Measurements from ENCODE around the gene RASAL2. TPM values are rescaled to one million over a fixed set of nuclear protein-coding genes. Genes with fewer than 3 reads are reported as not detected.

Gene RASAL2
- total RNA-seq, 1 experiment from 2014 or later, result 22.2 TPM

GRCh38 chr1:178127482-178128191 lies 33.7 kb downstream of the RASAL2 start:
- H3K23me2 ChIP-seq (ENCODE audit: insufficient read length, low read depth, low read length, poor library complexity, severe bottlenecking), result no peaks in the 10 kb centered on the region
- no peak overlapping the region for H3K27ac ChIP-seq (ENCODE audit: insufficient read length, low read depth, low read length)
- no peak for DNase-seq
- no peak overlapping the region for H3K9ac ChIP-seq (ENCODE audit: extremely low read depth, insufficient read length, low read length)
- H2BK120ac ChIP-seq (ENCODE audit: low read depth, low read length, poor library complexity, severe bottlenecking), result no peak overlapping the region
- no peak overlapping the region for H3K4me2 ChIP-seq (ENCODE audit: insufficient read depth, insufficient read length, low read length)
- no peaks in the 10 kb centered on the region; a peak in 2 of 7 replicates for H3K36me3 Mint-ChIP-seq (ENCODE audit: insufficient read depth in 1 of 3, low read depth in 3 of 3)
- TF ChIP-seq CTCF (conservative IDR thresholded peaks at IDR 0.05), result no peak
- H3K23ac ChIP-seq (ENCODE audit: insufficient read length, low read depth, low read length), result no peak overlapping the region
- H3K9me3 ChIP-seq (ENCODE audit: control insufficient read depth, low read depth, low read length), result no peaks in the 10 kb centered on the region
- no peaks in the 10 kb centered on the region for H3K27me3 ChIP-seq (ENCODE audit: insufficient read depth, low read length)
- H2BK5ac ChIP-seq (ENCODE audit: insufficient read length, low read length), result no peak overlapping the region
- WGBS (ENCODE audit: extremely low coverage, insufficient read length, low lambda C conversion rate), result no CpG with 5 or more reads among the region's 2 CpGs
- H3K4me3 Mint-ChIP-seq, result no peak overlapping the region
- H2AK5ac ChIP-seq (ENCODE audit: insufficient read length, low read length), result no peak overlapping the region
- no peaks in the 10 kb centered on the region; the same call in 1 of the 2 replicates for H3K79me2 ChIP-seq (ENCODE audit: insufficient read depth, low read length)
- H3K18ac ChIP-seq (ENCODE audit: insufficient read length, low read depth, low read length), result no peak overlapping the region
- H3K79me1 ChIP-seq (ENCODE audit: insufficient read depth, low read depth, low read length, poor library complexity, severe bottlenecking), result no peaks in the 10 kb centered on the region
- no peak overlapping the region for H3K4ac ChIP-seq (ENCODE audit: low read depth, low read length)
- H3K4me1 ChIP-seq (ENCODE audit: insufficient read depth, low read length), result no peaks in the 10 kb centered on the region
- no peak overlapping the region for H3T11ph ChIP-seq (ENCODE audit: low read length)
- H2BK12ac ChIP-seq (ENCODE audit: insufficient read length, low read depth, low read length), result no peak overlapping the region
- no peak overlapping the region for H4K8ac ChIP-seq (replicated peaks; ENCODE audit: insufficient read length, low read depth, low read length)
- H2AFZ ChIP-seq (ENCODE audit: low read length), result no peak overlapping the region
- H3K27me3 Mint-ChIP-seq (ENCODE audit: low read depth), result no peaks in the 10 kb centered on the region
- H3K56ac ChIP-seq (ENCODE audit: insufficient read length, low read depth, low read length), result no peak overlapping the region
- no peak overlapping the region for H4K91ac ChIP-seq (ENCODE audit: insufficient read length, low read depth, low read length)
- H3K9me3 Mint-ChIP-seq, result no peaks in the 10 kb centered on the region
- no peak overlapping the region for H3K27ac Mint-ChIP-seq
- H3K4me1 Mint-ChIP-seq, result peaks cover 4 to 5% of the 10 kb centered on the region in 2 experiments
- H2BK15ac ChIP-seq (ENCODE audit: low read depth, low read length), result no peak overlapping the region
- no peak overlapping the region for H2BK20ac ChIP-seq (ENCODE audit: low read depth, low read length, poor library complexity, severe bottlenecking)
- H4K5ac ChIP-seq (ENCODE audit: insufficient read length, low read depth, low read length), result no peak overlapping the region
- no peak overlapping the region for H3K14ac ChIP-seq (ENCODE audit: insufficient read depth, low read length)
- no peaks in the 10 kb centered on the region for H4K20me1 ChIP-seq (ENCODE audit: control insufficient read depth, insufficient read depth, insufficient read length)
